COLO829 (cell line): ENCODE measurements around the gene RSAD1.

Source experiments
- DNase-seq: peaks from one replicate; pipeline ENCODE4 v3.0.0; 2012; ENCODE audit warnings: low spot score

The RSAD1 gene

DNA sequence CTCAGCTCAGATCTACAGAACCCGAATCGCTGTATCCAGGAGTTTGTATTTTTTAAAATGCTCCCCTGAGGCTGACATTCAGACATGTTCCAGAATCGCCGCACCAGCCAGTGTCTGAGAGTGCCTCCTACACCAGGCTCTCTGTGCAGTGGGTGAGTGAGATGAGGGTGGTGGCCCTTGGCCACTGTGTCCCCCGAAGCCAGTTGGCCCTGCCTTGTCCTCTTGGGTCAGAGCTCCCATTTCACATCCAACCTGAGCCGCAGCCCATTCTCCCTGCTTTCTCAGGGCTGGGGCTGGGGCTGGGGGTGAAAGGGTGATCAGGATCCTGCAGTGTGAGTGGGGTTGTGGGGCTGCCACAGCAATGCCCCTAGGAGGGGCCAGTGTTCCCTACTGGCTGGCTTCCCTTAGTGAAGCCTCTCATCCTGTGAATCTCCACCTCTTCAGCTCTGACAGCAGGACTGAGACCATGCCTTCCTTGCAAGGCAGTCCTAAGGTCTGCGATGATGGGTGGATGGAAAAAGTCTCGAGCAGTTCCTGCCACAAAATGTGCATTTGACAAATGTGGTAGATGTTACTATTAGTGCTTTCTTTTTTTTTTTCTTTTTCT lies 16.7 kb downstream of the RSAD1 start:
- DNase-seq = no peak

DNA sequence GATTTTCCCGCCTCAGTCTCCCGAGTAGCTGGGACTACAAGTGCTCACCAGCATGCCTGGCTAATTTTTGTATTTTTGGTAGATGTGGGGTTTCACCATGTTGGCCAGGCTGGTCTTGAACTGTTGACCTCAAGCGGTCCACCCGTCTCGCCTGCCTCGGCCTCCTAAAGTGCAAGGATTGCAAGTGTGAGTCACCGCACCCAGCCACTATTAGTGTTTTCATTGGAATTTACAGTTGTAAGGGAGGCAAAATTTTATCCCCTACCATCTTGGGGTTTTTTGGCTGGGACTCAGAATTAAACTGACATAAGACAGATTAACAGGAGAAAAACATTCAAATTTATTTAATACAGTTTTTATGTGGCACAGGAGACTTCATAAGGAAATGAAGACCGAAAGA lies 17.3 kb downstream of the RSAD1 start:
- no peak for DNase-seq

DNA sequence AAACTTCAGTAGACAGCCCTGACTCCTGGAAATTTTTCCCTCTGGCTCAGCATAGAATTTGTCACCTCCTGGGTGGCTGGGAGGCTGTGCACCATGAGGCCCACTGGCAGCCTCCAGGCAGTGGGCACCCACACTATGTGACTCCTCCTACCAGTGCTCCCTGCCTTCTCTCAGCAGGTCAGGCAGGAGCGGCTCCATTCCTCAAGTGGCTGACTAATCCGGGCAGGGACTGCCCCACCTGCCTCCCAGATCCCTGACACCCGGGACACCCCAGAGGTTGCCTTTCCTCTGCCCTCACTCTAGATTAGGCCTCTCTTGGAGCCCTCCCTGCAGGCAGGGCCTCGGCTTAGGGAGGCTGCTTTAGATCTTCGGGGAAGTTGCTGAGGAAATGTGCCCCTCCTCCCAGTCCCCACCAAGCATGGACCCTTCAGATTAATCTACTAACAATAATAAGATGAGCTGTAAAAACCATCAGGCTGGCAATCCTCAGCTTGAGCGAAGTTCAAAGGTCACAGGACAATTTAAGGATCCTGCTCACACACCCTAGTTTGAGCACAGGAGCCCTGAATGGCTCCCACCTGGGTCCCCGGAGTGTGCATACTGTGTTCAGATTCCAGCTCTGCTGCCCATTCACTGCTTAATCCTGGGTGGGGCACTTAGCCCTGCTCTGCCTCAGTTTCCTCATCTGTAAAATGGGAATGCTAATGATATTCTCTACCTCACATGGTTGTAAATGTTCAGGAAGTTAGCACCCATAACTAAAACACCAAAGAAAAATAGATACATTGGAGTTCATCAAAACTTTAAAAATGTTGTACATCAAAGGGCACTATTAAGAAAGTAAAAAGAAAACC lies 19.6 kb downstream of the RSAD1 start:
- no peak for DNase-seq

DNA sequence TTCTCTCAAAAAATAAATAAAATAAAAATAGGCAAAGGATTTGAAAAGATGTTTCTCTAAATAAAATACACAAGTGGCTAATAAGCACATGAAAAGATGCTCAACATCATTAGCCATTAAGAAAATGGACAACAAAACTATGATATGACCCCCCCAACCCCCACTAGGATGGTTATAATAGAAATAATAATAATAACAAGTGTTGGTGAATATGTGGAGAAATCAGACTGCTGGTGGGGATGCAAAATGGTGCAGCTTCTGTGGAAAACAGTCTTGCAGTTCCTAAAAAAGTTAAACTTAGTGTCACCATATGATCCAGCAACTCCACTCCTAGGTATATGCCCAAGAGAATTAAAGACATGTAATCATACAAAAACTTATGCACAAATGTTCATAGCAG lies 20.6 kb downstream of the RSAD1 start:
- no peak for DNase-seq

DNA sequence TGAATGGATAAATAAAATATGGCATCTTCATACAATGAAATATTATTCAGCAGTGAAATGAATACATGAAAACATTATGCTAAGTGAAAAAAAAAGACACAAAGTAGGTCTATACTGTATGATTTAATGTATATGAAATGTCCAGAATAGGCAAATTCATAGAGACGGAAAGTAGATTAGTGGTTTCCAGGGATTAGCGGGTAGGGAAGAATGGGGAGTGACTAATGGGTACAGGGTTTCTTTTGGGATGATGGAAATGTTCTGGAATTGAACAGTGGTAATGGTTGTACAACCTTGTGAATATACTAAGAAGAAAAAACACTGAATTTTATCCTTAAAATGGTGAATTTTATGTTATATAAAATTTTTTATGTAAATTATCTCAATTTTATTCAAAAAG lies 21.1 kb downstream of the RSAD1 start:
- DNase-seq = no peak

DNA sequence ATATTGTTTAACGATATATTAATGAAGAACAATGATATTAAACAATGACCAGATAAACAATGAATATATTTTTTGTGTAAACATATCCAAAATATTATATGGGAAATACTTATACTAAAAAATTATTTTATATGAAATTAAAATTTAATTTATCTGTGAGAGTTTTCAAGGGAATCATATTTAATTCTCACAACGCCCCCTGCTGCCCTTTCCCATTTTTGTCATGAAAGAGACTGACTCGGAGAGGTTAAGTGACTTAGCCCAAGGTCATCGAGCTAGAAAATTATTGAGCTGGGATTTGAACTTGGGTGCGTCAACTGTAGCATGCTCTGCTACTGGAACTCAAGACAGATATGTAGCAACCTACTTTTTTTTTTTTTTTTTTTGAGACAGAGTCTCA lies 22.4 kb downstream of the RSAD1 start:
- DNase-seq = no peak

DNA sequence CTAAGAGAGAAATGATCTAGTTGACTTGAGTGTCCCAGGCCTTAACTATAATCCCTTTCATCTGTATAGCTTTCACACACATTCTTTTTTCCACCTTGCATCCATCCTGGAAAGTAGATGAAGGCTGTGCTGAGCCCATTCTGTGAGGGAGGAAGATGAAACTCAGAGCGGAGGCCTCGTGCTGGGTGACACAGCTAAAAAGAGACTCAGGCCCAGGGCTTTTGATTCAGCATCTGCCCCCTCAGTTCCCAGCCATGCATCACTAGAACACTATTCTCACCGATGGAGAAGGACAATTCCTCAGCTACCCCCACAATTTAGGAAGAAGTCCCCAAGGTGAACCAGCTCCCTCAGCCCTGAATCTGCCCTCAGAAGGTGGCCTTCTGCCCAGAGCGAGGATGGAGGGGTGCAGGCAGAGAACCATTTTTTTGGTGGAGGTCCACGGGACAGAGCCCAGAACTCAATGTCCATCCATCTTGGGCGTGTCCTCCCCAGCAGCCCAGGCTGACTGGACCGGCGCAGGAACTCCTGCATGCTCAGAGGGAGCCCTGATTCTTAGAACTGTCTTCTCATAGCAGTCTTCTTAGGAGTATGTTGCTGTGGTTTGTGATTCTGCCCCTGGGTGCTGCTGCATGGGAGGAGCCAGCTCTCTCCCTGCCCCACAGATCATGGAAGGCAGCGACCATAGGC lies 23.8 kb downstream of the RSAD1 start:
- no peak for DNase-seq

DNA sequence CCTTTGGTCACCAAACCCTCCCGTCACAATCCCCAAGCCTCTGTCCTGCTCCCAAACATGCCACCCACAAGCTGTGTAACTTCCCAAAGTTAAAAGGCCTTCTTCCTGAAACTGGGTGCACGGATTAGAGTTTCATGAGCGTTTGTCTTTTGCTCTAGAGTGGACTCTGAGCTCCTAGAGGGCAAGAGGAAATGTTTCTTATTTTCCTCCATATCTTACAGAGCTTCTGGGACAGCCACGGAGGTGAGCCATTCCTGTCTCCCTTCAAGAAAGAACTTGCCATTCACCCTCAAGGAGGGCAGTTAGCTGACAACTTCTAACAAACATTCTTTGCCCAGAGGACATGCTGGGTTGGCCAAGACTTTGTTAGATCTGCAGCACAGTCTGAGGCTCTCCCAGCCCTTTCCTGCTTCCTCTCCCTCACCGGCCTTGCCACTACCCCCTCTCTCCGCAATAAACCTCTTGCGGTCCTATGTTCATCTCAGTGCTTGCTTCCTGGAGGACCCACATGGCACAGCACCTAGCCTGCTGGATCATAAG lies 27.0 kb downstream of the RSAD1 start:
- DNase-seq = no peak

DNA sequence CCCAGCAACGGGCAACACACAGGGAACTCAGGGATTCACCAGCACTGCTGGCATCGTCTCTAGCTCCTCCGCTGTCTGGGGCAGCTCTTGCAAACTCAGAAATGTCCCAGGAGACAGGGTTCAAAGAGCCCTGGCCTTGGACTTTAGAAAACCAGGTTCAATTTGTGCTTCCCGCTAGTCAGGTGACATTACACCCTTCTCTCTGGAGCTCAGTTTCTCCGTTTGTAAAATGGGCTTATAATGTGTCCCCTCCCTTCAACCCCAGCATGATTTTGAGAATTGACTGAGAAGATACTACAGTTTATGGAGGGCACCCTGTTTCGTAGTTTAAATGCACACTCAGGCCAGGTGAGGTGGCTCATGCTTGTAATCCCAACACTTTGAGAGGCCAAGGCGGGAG lies 27.6 kb downstream of the RSAD1 start:
- DNase-seq = no peak

DNA sequence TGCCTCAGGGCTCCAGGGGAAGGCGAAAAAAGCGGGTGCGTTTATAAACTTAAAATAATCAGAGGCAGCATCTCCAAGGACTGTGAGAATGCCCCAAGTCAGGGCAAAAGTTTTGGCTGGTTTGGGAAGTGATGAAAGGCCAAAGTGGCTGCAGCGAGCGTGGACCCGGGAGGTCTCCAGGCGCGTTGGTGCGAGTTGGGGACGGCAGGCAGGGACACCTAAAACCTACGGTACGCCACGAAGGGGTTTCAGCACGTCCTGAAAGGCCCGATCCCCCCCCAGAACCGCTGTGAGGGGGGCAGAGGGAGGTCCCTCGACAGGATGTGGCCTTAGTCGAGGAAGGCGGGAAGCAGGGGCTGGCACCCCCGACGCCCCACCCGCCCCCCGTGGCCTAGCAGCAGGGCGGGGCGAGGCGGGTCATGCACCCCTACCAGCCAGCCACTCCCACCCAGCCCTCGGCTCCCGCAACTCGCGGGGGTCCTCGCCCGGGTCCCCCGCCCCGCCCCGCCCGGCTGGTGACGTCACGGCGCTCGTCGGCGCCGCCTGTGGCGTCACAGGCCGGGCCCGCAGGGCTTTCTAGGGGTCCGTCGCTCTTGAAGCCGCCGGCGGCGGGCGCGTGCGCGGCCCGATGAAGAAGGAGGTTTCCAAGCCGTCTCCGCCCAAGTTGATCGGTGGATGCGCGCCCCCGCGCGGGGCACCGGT lies 29.4 kb downstream of the RSAD1 start, which contains the start of gene MYCBPAP:
Gene MYCBPAP (plus strand): TSS at position 569 of the 702 bp plus-strand sequence. CDS start 236 bp downstream, outside the sequence.
- DNase-seq = no peak

DNA sequence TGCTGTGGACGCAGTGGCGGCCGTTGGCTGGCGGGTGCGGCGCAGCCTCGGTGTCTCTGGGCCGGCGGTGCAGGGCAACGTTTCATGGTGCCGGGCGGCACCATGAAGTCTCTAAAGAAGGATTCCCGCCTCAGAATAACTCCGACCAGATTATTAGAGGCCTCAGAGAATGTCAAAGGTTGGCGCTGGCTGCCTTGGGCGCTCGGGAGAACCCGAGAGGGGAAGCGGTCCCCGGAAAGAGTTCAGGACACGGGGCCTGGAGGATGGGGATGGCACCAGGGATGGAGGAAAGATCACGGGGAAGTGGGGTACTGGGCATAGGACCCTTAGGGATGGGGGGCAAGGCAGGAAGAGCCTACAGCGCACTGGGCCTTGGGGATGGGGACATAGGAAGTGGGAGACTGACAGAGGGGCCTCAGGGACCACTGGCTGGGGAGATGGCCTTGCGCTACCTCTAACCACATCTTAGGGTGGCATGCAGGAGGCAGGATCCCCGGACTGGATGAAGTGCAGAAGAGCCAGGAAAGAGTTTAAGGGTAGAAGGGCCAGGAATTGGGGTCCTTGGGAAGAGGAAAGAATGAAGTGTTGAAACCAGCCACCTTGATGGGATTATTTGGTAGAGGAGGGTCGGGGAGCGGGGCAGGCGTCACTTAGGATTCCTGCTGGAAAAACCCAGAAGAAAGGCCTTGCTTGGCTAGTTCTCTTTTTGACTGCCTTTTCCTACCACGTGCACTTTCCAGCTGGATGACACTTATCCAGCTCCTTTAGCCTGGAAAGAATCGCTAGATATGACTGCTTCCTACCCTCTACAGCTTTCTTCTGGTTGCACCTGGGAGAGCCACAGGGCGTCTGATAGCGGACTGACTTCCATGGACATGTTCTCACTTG lies 30.2 kb downstream of the RSAD1 start:
- DNase-seq = no peak

DNA sequence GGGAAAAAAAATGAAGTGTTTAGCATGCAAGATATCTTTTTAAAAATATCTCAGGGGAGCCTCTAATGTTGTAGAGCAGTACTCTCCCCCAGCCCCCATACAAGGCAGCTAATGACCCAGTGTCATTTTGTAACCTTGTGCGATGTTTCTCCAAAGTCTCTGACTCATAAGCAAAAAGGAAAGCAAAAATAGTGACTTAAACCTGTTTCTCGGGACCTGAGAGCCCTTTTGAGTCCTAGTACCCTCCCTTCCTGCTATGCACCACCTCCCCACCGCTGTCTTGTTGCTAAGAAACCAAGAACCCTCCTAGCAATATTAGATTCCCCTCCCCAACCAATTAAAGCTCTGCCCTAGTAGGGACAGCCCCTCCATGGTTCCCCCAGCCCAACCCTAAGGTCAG lies 32.4 kb downstream of the RSAD1 start:
- no peak for DNase-seq

DNA sequence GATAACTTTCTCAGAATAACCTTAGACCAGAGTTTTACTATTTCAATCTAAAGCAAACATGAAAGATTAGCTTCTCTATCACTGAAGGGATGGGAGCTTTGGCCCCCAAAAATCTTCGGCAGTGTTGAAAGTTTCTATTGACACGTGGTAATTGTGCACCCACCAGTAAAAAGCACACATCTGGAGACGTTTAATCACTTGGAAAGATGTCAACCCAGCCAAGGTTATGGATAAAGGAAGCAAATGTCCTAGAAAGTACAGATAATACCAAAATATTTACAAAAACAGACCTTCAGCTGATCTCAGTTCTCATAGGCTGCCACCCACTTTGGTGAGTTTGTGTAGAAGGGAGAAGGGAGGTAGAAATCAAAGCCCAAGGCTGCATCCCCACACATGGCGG lies 34.8 kb downstream of the RSAD1 start:
- no peak for DNase-seq

DNA sequence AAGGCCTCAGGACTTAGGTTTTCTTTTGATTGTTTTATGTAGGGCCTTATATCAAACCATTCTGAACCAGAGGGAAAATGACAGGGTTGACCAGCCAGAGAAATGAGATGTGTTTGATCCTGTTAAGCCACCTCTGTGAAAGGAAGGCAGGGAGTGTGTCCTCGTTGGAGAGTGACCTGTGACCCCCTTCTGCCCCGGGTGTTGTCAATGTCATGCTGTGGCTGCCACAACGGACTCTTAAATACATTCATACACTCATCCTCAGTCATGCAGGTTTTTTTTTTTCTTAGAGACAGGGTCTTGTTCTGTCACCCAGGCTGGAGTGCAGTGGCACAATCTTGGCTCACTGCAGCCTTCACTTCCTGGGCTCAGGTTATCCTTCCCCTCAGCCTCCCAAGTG lies 35.7 kb downstream of the RSAD1 start:
- DNase-seq = no peak

DNA sequence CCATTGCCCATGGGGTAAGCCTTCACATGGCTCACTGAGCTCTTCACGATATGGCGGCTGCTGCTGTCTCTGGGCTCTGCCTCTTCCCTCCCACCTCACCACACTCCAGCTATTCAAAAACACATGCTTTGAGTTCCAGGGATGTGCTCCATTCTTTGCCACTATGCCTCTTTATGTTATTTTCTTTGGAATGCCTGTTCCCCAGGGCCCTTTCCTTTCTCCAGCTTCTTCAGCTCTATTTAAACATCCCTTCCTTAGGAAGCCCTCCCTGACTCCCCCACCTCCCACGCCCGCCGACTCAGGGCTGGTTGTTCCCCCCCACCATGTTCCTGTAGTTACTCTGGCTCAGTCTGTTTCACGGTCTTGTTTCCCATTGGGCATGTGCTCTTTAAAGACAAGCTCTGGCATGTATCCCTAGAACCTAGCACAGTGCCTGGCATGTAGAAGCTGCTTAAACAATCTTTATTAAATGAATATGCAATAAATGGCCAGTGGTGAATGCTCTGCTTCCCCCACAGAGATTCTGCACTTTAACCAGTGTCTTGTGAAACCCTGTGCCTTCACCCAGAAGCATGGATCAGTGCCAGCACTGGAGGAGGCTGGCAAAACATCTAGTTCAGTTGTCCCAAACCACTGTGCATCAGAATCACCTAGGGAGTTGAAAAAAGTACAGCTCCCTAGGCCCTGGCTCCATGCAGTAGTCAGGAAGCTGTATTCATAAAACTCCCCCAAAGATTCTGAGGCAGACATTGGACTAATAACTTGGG lies 36.5 kb downstream of the RSAD1 start:
- DNase-seq = no peak

DNA sequence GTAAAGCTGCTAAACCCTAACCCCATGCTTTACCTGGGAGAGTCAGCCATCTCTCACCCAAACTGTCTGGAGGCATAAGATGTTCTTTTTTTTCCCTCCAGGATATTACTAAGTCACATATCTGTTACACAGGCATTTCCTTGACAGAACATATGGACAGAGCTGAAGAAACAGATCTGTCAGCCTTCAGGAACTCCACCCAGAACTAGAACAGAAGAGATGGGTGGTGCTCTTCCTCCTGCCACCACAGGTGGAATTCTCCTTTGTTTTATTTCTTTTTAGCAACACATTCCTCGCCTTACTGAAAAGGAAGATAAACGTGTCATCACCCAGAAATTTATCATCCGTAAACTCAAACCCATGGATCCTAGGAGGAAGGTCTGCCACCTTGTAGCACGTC lies 38.4 kb downstream of the RSAD1 start:
- DNase-seq = no peak

DNA sequence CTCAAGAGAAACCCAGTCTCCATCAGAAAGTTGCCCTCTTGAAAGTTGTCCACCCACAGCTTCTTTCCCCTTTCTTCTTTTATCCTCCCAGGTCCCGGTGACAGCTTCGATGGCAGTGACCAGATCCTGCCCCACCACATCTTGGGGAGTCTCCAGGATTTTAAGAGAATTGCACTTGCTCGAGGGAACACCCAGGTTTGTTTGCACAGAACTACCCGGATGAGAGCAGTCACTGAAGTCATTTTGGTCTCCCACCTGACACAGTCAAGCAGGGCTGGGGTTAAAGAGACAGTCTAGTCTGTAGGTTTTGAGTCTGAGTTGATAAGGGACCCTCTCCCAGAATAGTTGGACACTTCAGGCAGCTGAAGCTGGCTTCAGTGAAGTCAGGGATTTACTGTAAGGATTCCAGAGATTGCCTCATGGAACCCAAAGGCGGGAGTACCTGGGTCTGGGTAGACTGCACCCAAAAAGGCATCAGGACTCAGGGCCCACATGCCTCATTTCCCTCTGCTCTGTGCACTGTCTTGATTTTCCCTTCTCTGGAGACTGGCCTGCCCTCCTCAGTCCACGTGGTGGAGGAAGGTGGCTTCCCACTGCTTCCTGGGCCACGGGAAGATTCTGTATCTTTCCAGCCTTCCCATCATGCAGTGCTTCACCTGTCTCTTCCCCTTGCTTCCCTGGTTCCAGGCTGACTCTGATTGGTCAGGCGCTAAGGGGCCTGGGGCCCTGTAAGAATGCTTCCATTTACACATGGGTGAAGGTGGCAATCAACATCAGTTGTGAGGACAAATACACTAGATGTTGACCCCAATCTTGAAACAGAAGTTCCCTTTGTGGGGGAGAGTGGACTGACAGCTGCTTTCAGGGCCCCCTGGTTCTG lies 39.1 kb downstream of the RSAD1 start:
- DNase-seq = no peak

DNA sequence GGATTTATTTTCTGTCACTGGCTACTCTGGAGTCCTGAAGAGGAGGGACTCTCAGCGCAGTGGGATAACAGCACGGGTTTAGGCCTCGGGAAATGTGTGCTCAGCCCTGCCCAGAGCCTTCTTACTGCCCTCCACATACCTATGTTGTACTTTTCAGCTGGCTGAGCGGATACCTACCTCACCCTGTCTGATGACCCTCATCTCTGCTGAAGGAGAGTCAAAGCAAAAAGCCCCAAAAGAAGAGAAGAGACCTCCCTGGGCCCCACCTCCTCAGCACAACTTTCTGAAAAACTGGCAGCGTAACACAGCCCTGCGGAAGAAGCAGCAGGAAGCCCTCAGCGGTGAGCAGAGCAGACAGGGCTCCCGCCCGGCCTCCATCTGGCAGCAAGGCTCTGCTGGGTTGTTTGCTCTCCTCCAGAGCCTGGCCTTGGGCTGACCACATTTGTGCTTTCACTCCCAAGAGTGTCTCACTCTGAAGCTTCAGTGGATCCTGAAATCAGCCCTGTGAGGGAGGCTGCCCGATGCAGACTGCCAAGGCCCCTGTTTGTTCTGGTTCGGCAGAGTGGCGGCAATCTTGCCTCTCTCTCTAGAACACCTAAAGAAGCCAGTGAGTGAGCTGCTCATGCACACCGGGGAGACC lies 39.8 kb downstream of the RSAD1 start:
- no peak for DNase-seq
